HepG2 (cell line): Measurements from ENCODE around the gene PLIN4. TPM values are rescaled to one million over a fixed set of nuclear protein-coding genes. Genes with fewer than 3 reads are reported as not detected.

Source experiments
- ATF7-NPFF ChIP-seq: sonication (generic); formaldehyde crosslinking; IDR thresholded peaks from 2 replicates; pipeline ENCODE4 v1.8.1; 2023; ENCODE audit warnings: mild to moderate bottlenecking, low read depth, missing genetic modification reagents, moderate library complexity
- BCL6 ChIP-seq: IDR thresholded peaks from 2 replicates; pipeline ENCODE4 v1.6.1; 2016; ENCODE audit warnings: missing genetic modification reagents, missing compliant biosample characterization
- DPF2 ChIP-seq: sonication (generic); formaldehyde crosslinking; IDR thresholded peaks from 2 replicates; pipeline ENCODE4 v1.4.0; 2020; ENCODE audit warnings: mild to moderate bottlenecking, low read depth, missing genetic modification reagents, borderline replicate concordance
- MAFK ChIP-seq, 2 experiments: IDR thresholded peaks in 1 of 2; conservative IDR thresholded peaks in 1 of 2; 2 replicates each; pipeline ENCODE4 v1.6.1; 2011; ENCODE audit warnings: improper control_type of control experiment in 2 of 2, low read length in 2 of 2
- MBNL3 ChIP-seq: fragments of 250-450 bp; sonication (Bioruptor Pico); conservative IDR thresholded peaks from 2 replicates; pipeline ENCODE4 v1.8.0; 2022; ENCODE audit warnings: mild to moderate bottlenecking, inconsistent platforms
- SIX4 ChIP-seq: sonication (generic); formaldehyde crosslinking; IDR thresholded peaks from 2 replicates; pipeline ENCODE4 v1.4.0; 2020; ENCODE audit warnings: missing genetic modification reagents
- TARDBP ChIP-seq: sonication (generic); formaldehyde crosslinking; IDR thresholded peaks from 2 replicates; pipeline ENCODE4 v1.8.0; 2022; ENCODE audit warnings: mild to moderate bottlenecking, missing genetic modification reagents
- WIZ ChIP-seq: sonication (generic); formaldehyde crosslinking; IDR thresholded peaks from 2 replicates; pipeline ENCODE4 v1.5.1; 2020; ENCODE audit warnings: mild to moderate bottlenecking, missing genetic modification reagents
- ZNF343 ChIP-seq: sonication (generic); formaldehyde crosslinking; IDR thresholded peaks from 2 replicates; pipeline ENCODE4 v1.4.0; 2020; ENCODE audit warnings: mild to moderate bottlenecking, missing genetic modification reagents
- ZNF614 ChIP-seq: IDR thresholded peaks from 2 replicates; pipeline ENCODE4 v1.6.1; 2018; ENCODE audit warnings: missing biosample characterization, missing genetic modification reagents, inconsistent platforms, borderline replicate concordance
- ZNF75D ChIP-seq: sonication (generic); formaldehyde crosslinking; IDR thresholded peaks from 2 replicates; pipeline ENCODE4 v1.8.1; 2023; ENCODE audit warnings: missing genetic modification reagents, mild to moderate bottlenecking, borderline replicate concordance
- ZSCAN21 ChIP-seq: sonication (generic); formaldehyde crosslinking; IDR thresholded peaks from 2 replicates; pipeline ENCODE4 v1.8.0; 2022; ENCODE audit warnings: mild to moderate bottlenecking, missing genetic modification reagents, moderate library complexity, borderline replicate concordance
- polyA plus RNA-seq, 8 experiments: library from polyadenylated mRNA; depleted of rRNA in 3 of 8; stranded (reverse) in 7 of 8; unstranded in 1 of 8; fragments of >200 nt; fragmentation: Illumina TruSeq in 4 of 8; extraction: Trizol in 4 of 8; gene quantifications; 2 replicates each; pipeline versions ENCODE4 v1.2.1 to v1.2.3, GENCODE V29; 2011 to 2016; ENCODE audit warnings: low read depth in 4 of 8, missing spikeins in 1 of 8, mixed read lengths in 1 of 8; ENCODE audit not compliant: insufficient read depth in 1 of 8
- total RNA-seq, 5 experiments: library from RNA; depleted of rRNA; stranded (reverse); fragments of >200 nt; fragmentation: Illumina TruSeq; extraction: Trizol; gene quantifications; 2 replicates each; pipeline ENCODE4 v1.2.3, GENCODE V29; 2016; ENCODE audit warnings: low read depth in 1 of 5
- TF ChIP-seq, protein P1 (sequence below): IDR thresholded peaks from 2 replicates; pipeline ENCODE4 v1.4.0; 2020; ENCODE audit warnings: mild to moderate bottlenecking, missing genetic modification reagents
- TF ChIP-seq, protein P2 (sequence below): fragments of 450-650 bp; IDR thresholded peaks from 2 replicates; pipeline ENCODE4 v1.6.1; 2016
- TF ChIP-seq, protein P3 (sequence below): sonication (generic); formaldehyde crosslinking; IDR thresholded peaks from 2 replicates; pipeline ENCODE4 v1.4.0; 2020; ENCODE audit warnings: missing genetic modification reagents, borderline replicate concordance
- TF ChIP-seq, protein P4 (sequence below): sonication (generic); formaldehyde crosslinking; IDR thresholded peaks from 2 replicates; pipeline ENCODE4 v1.4.0; 2020; ENCODE audit warnings: mild to moderate bottlenecking, low read depth, missing genetic modification reagents
- TF ChIP-seq, protein P5 (sequence below): IDR thresholded peaks from 2 replicates; pipeline ENCODE4 v1.6.1; 2012; ENCODE audit warnings: inconsistent platforms
- TF ChIP-seq, protein P6 (sequence below): sonication (generic); formaldehyde crosslinking; IDR thresholded peaks from 2 replicates; pipeline ENCODE4 v1.4.0; 2020; ENCODE audit warnings: missing genetic modification reagents, mild to moderate bottlenecking, borderline replicate concordance

The PLIN4 gene
- total and polyA plus RNA-seq, 2 of the 13 experiments (the other 11 are each of a cell fraction or from before 2014, with no cell fraction given) = 1.1 to 1.3 TPM

DNA sequence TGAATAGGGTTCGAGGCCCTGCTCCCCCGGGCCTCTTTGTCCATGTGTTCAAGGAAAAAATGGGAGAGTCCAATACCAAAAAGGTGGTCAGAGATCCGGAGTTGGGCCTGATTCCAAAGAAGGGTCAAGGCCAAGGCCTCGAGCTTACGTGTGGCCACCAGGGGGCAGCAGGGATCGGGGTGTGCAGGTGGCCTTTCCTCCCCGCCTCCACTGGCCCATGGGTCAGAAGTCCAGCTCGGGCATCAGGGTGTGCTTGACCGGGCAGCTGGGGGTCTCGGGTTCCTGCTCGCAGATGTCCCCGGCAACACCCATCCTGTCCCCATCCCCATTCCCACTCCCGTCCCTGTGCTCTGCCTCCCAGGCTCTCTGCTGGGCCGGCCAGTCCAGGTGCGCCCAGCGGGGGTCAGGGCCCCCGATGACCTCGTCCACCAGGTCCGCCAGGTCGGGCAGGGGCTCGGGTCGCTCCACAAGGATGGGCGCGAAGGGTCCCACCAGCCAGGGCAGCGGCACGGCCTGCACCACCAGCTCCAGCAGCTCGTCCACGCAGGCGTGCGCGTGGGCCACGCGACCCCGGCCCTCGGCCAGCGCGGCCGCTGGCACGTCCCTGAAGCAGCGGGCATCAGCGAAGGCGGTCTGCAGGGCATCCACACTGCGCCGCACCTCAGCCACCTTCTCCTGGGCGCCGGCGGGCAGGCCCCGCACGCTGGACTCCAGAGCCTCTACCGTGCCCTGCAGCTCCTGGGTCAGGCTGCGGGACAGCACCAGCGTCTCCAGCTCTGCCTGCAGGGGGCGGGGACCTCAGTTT is 5.2 kb upstream of the PLIN4 start (continued):
- TF ChIP-seq, protein P1, sequence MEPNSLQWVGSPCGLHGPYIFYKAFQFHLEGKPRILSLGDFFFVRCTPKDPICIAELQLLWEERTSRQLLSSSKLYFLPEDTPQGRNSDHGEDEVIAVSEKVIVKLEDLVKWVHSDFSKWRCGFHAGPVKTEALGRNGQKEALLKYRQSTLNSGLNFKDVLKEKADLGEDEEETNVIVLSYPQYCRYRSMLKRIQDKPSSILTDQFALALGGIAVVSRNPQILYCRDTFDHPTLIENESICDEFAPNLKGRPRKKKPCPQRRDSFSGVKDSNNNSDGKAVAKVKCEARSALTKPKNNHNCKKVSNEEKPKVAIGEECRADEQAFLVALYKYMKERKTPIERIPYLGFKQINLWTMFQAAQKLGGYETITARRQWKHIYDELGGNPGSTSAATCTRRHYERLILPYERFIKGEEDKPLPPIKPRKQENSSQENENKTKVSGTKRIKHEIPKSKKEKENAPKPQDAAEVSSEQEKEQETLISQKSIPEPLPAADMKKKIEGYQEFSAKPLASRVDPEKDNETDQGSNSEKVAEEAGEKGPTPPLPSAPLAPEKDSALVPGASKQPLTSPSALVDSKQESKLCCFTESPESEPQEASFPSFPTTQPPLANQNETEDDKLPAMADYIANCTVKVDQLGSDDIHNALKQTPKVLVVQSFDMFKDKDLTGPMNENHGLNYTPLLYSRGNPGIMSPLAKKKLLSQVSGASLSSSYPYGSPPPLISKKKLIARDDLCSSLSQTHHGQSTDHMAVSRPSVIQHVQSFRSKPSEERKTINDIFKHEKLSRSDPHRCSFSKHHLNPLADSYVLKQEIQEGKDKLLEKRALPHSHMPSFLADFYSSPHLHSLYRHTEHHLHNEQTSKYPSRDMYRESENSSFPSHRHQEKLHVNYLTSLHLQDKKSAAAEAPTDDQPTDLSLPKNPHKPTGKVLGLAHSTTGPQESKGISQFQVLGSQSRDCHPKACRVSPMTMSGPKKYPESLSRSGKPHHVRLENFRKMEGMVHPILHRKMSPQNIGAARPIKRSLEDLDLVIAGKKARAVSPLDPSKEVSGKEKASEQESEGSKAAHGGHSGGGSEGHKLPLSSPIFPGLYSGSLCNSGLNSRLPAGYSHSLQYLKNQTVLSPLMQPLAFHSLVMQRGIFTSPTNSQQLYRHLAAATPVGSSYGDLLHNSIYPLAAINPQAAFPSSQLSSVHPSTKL (CRISPR knock-in tag) = peak; percentile 83
- TF ChIP-seq, protein P2, sequence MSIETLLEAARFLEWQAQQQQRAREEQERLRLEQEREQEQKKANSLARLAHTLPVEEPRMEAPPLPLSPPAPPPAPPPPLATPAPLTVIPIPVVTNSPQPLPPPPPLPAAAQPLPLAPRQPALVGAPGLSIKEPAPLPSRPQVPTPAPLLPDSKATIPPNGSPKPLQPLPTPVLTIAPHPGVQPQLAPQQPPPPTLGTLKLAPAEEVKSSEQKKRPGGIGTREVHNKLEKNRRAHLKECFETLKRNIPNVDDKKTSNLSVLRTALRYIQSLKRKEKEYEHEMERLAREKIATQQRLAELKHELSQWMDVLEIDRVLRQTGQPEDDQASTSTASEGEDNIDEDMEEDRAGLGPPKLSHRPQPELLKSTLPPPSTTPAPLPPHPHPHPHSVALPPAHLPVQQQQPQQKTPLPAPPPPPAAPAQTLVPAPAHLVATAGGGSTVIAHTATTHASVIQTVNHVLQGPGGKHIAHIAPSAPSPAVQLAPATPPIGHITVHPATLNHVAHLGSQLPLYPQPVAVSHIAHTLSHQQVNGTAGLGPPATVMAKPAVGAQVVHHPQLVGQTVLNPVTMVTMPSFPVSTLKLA = no peak
- TF ChIP-seq, protein P3, sequence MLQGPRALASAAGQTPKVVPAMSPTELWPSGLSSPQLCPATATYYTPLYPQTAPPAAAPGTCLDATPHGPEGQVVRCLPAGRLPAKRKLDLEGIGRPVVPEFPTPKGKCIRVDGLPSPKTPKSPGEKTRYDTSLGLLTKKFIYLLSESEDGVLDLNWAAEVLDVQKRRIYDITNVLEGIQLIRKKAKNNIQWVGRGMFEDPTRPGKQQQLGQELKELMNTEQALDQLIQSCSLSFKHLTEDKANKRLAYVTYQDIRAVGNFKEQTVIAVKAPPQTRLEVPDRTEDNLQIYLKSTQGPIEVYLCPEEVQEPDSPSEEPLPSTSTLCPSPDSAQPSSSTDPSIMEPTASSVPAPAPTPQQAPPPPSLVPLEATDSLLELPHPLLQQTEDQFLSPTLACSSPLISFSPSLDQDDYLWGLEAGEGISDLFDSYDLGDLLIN (CRISPR knock-in tag) = no peak
- TF ChIP-seq DPF2 (CRISPR knock-in tag) (no peak), ATF7-NPFF (CRISPR knock-in tag) (peak; percentile 41; the same call in 1 of the 2 replicates), MAFK (conservative IDR thresholded peaks at IDR 0.05 in 1 of 2, IDR thresholded peaks at IDR 0.05 in 1 of 2; ENCODE audit: low read length in 2 of 2) (no peak), ZNF75D (CRISPR knock-in tag) (no peak), SIX4 (CRISPR knock-in tag) (no peak), ZNF343 (CRISPR knock-in tag) (no peak), TARDBP (CRISPR knock-in tag) (no peak), ZSCAN21 (no peak), WIZ (CRISPR knock-in tag) (no peak), MBNL3 (CRISPR knock-in tag) (no peak), ZNF614 (CRISPR knock-in tag) (no peak), BCL6 (CRISPR knock-in tag) (peak; percentile 55; the same call in 1 of the 2 replicates)
- TF ChIP-seq, protein P4, sequence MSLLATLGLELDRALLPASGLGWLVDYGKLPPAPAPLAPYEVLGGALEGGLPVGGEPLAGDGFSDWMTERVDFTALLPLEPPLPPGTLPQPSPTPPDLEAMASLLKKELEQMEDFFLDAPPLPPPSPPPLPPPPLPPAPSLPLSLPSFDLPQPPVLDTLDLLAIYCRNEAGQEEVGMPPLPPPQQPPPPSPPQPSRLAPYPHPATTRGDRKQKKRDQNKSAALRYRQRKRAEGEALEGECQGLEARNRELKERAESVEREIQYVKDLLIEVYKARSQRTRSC (CRISPR knock-in tag) = no peak
- TF ChIP-seq, protein P5, sequence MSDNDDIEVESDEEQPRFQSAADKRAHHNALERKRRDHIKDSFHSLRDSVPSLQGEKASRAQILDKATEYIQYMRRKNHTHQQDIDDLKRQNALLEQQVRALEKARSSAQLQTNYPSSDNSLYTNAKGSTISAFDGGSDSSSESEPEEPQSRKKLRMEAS = 0 out of 2 replicates have a peak, but pooled peaks have one; percentile 42
- TF ChIP-seq, protein P6, sequence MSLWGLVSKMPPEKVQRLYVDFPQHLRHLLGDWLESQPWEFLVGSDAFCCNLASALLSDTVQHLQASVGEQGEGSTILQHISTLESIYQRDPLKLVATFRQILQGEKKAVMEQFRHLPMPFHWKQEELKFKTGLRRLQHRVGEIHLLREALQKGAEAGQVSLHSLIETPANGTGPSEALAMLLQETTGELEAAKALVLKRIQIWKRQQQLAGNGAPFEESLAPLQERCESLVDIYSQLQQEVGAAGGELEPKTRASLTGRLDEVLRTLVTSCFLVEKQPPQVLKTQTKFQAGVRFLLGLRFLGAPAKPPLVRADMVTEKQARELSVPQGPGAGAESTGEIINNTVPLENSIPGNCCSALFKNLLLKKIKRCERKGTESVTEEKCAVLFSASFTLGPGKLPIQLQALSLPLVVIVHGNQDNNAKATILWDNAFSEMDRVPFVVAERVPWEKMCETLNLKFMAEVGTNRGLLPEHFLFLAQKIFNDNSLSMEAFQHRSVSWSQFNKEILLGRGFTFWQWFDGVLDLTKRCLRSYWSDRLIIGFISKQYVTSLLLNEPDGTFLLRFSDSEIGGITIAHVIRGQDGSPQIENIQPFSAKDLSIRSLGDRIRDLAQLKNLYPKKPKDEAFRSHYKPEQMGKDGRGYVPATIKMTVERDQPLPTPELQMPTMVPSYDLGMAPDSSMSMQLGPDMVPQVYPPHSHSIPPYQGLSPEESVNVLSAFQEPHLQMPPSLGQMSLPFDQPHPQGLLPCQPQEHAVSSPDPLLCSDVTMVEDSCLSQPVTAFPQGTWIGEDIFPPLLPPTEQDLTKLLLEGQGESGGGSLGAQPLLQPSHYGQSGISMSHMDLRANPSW (CRISPR knock-in tag) = no peak
